IMR-90 (cell line): ENCODE data around the gene ZNF436. TPM values are rescaled to one million over a fixed set of nuclear protein-coding genes. Genes with fewer than 3 reads are reported as not detected.

Source experiments
- ATAC-seq: fragments of 200-7000 bp; cut with Tn5 transposase; 2 replicates; pipeline ENCODE4 v1.9.1; 2020; ENCODE audit warnings: low read depth, mild to moderate bottlenecking, moderate library complexity
- BruUV-seq: library from RNA; stranded (reverse); fragments of 400-500 nt; replicated peaks from 2 replicates; lab custom pipeline; 2021; lab: Mats Ljungman, UMichigan
- CTCF ChIA-PET: fragments of 300-600 bp; formaldehyde crosslinking; extraction: SDS; loops from one replicate; lab custom pipeline; 2021; ENCODE audit warnings: antibody characterized with exemption; lab: Yijun Ruan, JAX
- POLR2A ChIA-PET: fragments of 300-600 bp; sonication (Branson Sonifier 250); formaldehyde crosslinking; loops from one replicate; lab custom pipeline; 2022; ENCODE audit warnings: antibody characterized with exemption; ENCODE audit not compliant: unreplicated experiment; lab: Charles Lee
- DNase-seq: peaks from one replicate; pipeline ENCODE4 v3.0.0; 2013
- H2AFZ ChIP-seq: replicated peaks from 2 replicates; pipeline ENCODE3; 2013; ENCODE audit warnings: low read length, mild to moderate bottlenecking; ENCODE audit not compliant: poor library complexity
- H2AK5ac ChIP-seq: 2 replicates; pipeline ENCODE4 v1.6.1; 2013; ENCODE audit warnings: low read depth, low read length, inconsistent platforms
- H2AK9ac ChIP-seq: replicated peaks from 2 replicates; pipeline ENCODE3; 2013; ENCODE audit warnings: mild to moderate bottlenecking, low read depth, low read length, moderate library complexity; ENCODE audit not compliant: poor library complexity
- H2BK120ac ChIP-seq: 2 replicates; pipeline ENCODE4 v1.6.1; 2013; ENCODE audit warnings: low read depth, low read length, inconsistent platforms
- H2BK15ac ChIP-seq: 3 replicates; pipeline ENCODE4 v1.6.1; 2013; ENCODE audit warnings: low read depth, low read length, inconsistent platforms
- H2BK20ac ChIP-seq: 2 replicates; pipeline ENCODE4 v1.6.1; 2013; ENCODE audit warnings: low read depth, mild to moderate bottlenecking, inconsistent platforms, low read length, moderate library complexity
- H2BK5ac ChIP-seq: 2 replicates; pipeline ENCODE4 v1.6.1; 2013; ENCODE audit warnings: mild to moderate bottlenecking, low read depth, low read length, inconsistent platforms; ENCODE audit not compliant: poor library complexity, severe bottlenecking
- H3K14ac ChIP-seq: replicated peaks from 2 replicates; pipeline ENCODE4 v1.6.1; 2013; ENCODE audit warnings: low read depth, low read length, inconsistent platforms
- H3K18ac ChIP-seq: 2 replicates; pipeline ENCODE4 v1.6.1; 2013; ENCODE audit warnings: low read depth, low read length, control low read depth
- H3K23ac ChIP-seq: 2 replicates; pipeline ENCODE4 v1.6.1; 2013; ENCODE audit warnings: low read depth, low read length, inconsistent platforms
- H3K27ac ChIP-seq: 2 replicates; pipeline ENCODE4 v1.5.1; 2013; ENCODE audit warnings: mild to moderate bottlenecking, control low read depth, low read length; ENCODE audit not compliant: insufficient read depth
- H3K27me3 ChIP-seq: 2 replicates; pipeline ENCODE4 v1.6.1; 2013; ENCODE audit warnings: low read length; ENCODE audit not compliant: control insufficient read depth, insufficient read depth
- H3K36me3 ChIP-seq: 2 replicates; pipeline ENCODE4 v1.6.1; 2013; ENCODE audit warnings: low read length, mixed read lengths; ENCODE audit not compliant: control insufficient read depth, insufficient read depth
- H3K4ac ChIP-seq: 2 replicates; pipeline ENCODE4 v1.6.1; 2013; ENCODE audit warnings: low read depth, low read length, inconsistent platforms
- H3K4me1 ChIP-seq: 2 replicates; pipeline ENCODE4 v1.6.1; 2013; ENCODE audit warnings: low read length, mixed read lengths; ENCODE audit not compliant: control insufficient read depth, insufficient read depth
- H3K4me2 ChIP-seq: 2 replicates; pipeline ENCODE4 v1.6.1; 2013; ENCODE audit warnings: low read depth, mild to moderate bottlenecking, control low read depth, low read length, moderate library complexity
- H3K4me3 ChIP-seq: 2 replicates; pipeline ENCODE4 v1.5.1; 2013; ENCODE audit warnings: low read depth, mild to moderate bottlenecking, control low read depth, low read length, moderate library complexity; ENCODE audit not compliant: insufficient read depth
- H3K56ac ChIP-seq: 2 replicates; pipeline ENCODE4 v1.6.1; 2013; ENCODE audit warnings: low read length, inconsistent platforms; ENCODE audit not compliant: insufficient read depth; ENCODE audit errors: extremely low read depth
- H3K79me1 ChIP-seq, 2 experiments: 2 replicates each; pipeline ENCODE4 v1.6.1; 2013; ENCODE audit warnings: low read length in 2 of 2, inconsistent platforms in 1 of 2, low read depth in 1 of 2
- H3K9ac ChIP-seq: 2 replicates; pipeline ENCODE4 v1.6.1; 2013; ENCODE audit warnings: low read depth, low read length, control low read depth
- H3K9me1 ChIP-seq: 2 replicates; pipeline ENCODE4 v1.6.1; 2013; ENCODE audit warnings: low read length, inconsistent platforms; ENCODE audit not compliant: insufficient read depth
- H3K9me3 ChIP-seq: 2 replicates; pipeline ENCODE4 v1.6.1; 2013; ENCODE audit warnings: low read length; ENCODE audit not compliant: control insufficient read depth, insufficient read depth
- H4K20me1 ChIP-seq: 2 replicates; pipeline ENCODE4 v1.6.1; 2013; ENCODE audit warnings: low read length, inconsistent platforms; ENCODE audit not compliant: insufficient read depth
- H4K5ac ChIP-seq: 2 replicates; pipeline ENCODE4 v1.6.1; 2013; ENCODE audit warnings: mild to moderate bottlenecking, low read depth, low read length, control low read depth
- H4K8ac ChIP-seq, 2 experiments: 2 replicates each; pipeline ENCODE4 v1.6.1; 2013; ENCODE audit warnings: low read depth in 2 of 2, low read length in 2 of 2, control low read depth in 1 of 2, inconsistent platforms in 1 of 2
- H4K91ac ChIP-seq: 2 replicates; pipeline ENCODE4 v1.6.1; 2013; ENCODE audit warnings: low read depth, low read length, inconsistent platforms; ENCODE audit not compliant: insufficient read depth
- BHLHE40 ChIP-seq: fragments of 150-350 bp; IDR thresholded peaks from 2 replicates; pipeline ENCODE4 v1.6.1; 2016; ENCODE audit warnings: mild to moderate bottlenecking, low read depth, low read length
- CHD1 ChIP-seq: IDR thresholded peaks from 2 replicates; pipeline ENCODE4 v1.6.1; 2012; ENCODE audit warnings: low read depth, low read length, improper control_type of control experiment
- CTCF ChIP-seq: conservative IDR thresholded peaks from 2 replicates; pipeline ENCODE4 v1.5.1; 2012; ENCODE audit warnings: mild to moderate bottlenecking, low read depth, low read length, improper control_type of control experiment
- ELK1 ChIP-seq: fragments of 150-350 bp; IDR thresholded peaks from 2 replicates; pipeline ENCODE4 v1.6.1; 2016; ENCODE audit warnings: low read depth, mild to moderate bottlenecking, low read length, moderate library complexity, borderline replicate concordance
- FOS ChIP-seq: fragments of 150-350 bp; IDR thresholded peaks from 2 replicates; pipeline ENCODE4 v1.6.1; 2016; ENCODE audit warnings: low read depth, low read length
- MAFK ChIP-seq: IDR thresholded peaks from 2 replicates; pipeline ENCODE4 v1.6.1; 2012; ENCODE audit warnings: low read depth, low read length, improper control_type of control experiment
- MAZ ChIP-seq: IDR thresholded peaks from 2 replicates; pipeline ENCODE4 v1.6.1; 2012; ENCODE audit warnings: low read depth, mild to moderate bottlenecking, low read length, improper control_type of control experiment, moderate library complexity, borderline replicate concordance
- MXI1 ChIP-seq: IDR thresholded peaks from 2 replicates; pipeline ENCODE4 v1.6.1; 2012; ENCODE audit warnings: low read depth, mild to moderate bottlenecking, low read length, moderate library complexity, borderline replicate concordance
- NFE2L2 ChIP-seq: fragments of 150-350 bp; IDR thresholded peaks from 2 replicates; pipeline ENCODE4 v1.6.1; 2016; ENCODE audit warnings: low read depth, mild to moderate bottlenecking, low read length
- POLR2A ChIP-seq: IDR thresholded peaks from 2 replicates; pipeline ENCODE4 v1.6.1; 2012; ENCODE audit warnings: mild to moderate bottlenecking, low read depth, low read length
- RAD21 ChIP-seq: IDR thresholded peaks from 2 replicates; pipeline ENCODE4 v1.6.1; 2012; ENCODE audit warnings: low read length, improper control_type of control experiment
- RCOR1 ChIP-seq: IDR thresholded peaks from 2 replicates; pipeline ENCODE4 v1.6.1; 2012; ENCODE audit warnings: mild to moderate bottlenecking, low read length, improper control_type of control experiment; ENCODE audit not compliant: insufficient replicate concordance
- RFX5 ChIP-seq: IDR thresholded peaks from 2 replicates; pipeline ENCODE4 v1.8.0; 2012; ENCODE audit warnings: low read depth, mild to moderate bottlenecking, low read length, moderate library complexity
- SMC3 ChIP-seq: fragments of 150-350 bp; IDR thresholded peaks from 2 replicates; pipeline ENCODE4 v1.6.1; 2016; ENCODE audit warnings: low read depth, mild to moderate bottlenecking, antibody characterized with exemption, low read length, moderate library complexity
- USF2 ChIP-seq: fragments of 150-350 bp; IDR thresholded peaks from 2 replicates; pipeline ENCODE4 v1.6.1; 2017; ENCODE audit warnings: mild to moderate bottlenecking, antibody characterized with exemption, low read length, low read depth
- WGBS, 2 experiments: methylation state at CpG; one replicate each; pipeline versions ENCODE4 v1.1.5 to v1.1.7; 2013; ENCODE audit warnings: missing lambda C conversion rate in 2 of 2; ENCODE audit not compliant: insufficient read length in 1 of 2; ENCODE audit errors: extremely low coverage in 2 of 2; 5-methylcytosine and 5-hydroxymethylcytosine counted together
- dilution Hi-C: fragments of 300-500 bp; cut with HindIII; formaldehyde crosslinking; loops from one replicate; pipeline ENCODE4 v1.14.3; 2018; ENCODE audit warnings: low sequenced_read_pairs; ENCODE audit not compliant: unreplicated experiment
- in situ Hi-C: fragments of 300-500 bp; cut with MboI; formaldehyde crosslinking; loops from 3 replicates; pipeline ENCODE4 v1.14.3; 2019; ENCODE audit warnings: low sequenced_read_pairs, inconsistent platforms, mixed read lengths
- intact Hi-C: fragments of 100-400 bp; cut with micrococcal nuclease; formaldehyde crosslinking; loops from 2 replicates; pipeline ENCODE4 v1.10.0; 2022
- polyA plus RNA-seq, 3 experiments: library from polyadenylated mRNA; depleted of rRNA; stranded (reverse); fragments of >200 nt; gene quantifications; 2 replicates each; pipeline ENCODE4 v1.2.3, GENCODE V29; 2012; ENCODE audit warnings: low replicate concordance in 1 of 3
- total RNA-seq: library from RNA; depleted of rRNA; stranded (reverse); fragments of >200 nt; gene quantifications from 2 replicates; pipeline ENCODE4 v1.2.3, GENCODE V29; 2012

Gene ZNF436
- total and polyA plus RNA-seq, 2 of the 4 experiments (the other 2 are of a cell fraction), result 5.3 to 14.3 TPM

GRCh38 chr1:23392125-23392855, 22.7 kb upstream of the ZNF436 start:
- in situ Hi-C loops, result no loop called here
- dilution Hi-C loops, result no loop called here
- intact Hi-C loops, result no loop called here
- peak overlapping the region; percentile 20 for H3K4ac ChIP-seq
- peak overlapping the region; percentile 39; the same call in 1 of the 2 replicates for H2BK20ac ChIP-seq
- no peak for ATAC-seq
- H4K91ac ChIP-seq, result no peak overlapping the region
- no peak overlapping the region for H3K18ac ChIP-seq
- H3K4me3 ChIP-seq, result no peak overlapping the region
- POLR2A ChIA-PET, result no interaction called here
- H2BK120ac ChIP-seq, result no peak overlapping the region
- peaks cover 27% of the 10 kb centered on the region for H3K9me1 ChIP-seq
- CTCF ChIA-PET, result interaction anchor here (2.8 kb wide), 1 partner anchor 11 kb away, joined by 16 read pairs; no protein-coding TSS in a partner anchor
- peak overlapping the region; percentile 31; the same call in 1 of the 2 replicates for H3K23ac ChIP-seq
- peak overlapping the region; percentile 55 for H3K14ac ChIP-seq
- DNase-seq, result no peak
- H4K8ac ChIP-seq, result no peak overlapping the region
- H3K4me1 ChIP-seq, result peaks cover 17% of the 10 kb centered on the region
- 67 to 100% methylated on average over 1 of the region's 2 CpGs for WGBS, 2 experiments
- H2AFZ ChIP-seq, result no peak overlapping the region
- H2BK15ac ChIP-seq, result 0 out of 3 replicates have a peak overlapping the region, but pooled peaks have one; percentile 7
- BruUV-seq, result no TSS peak
- peak overlapping the region; percentile 94 for H2BK5ac ChIP-seq
- no peak overlapping the region for H3K56ac ChIP-seq
- 0 out of 2 replicates have a peak, but pooled peaks cover 7% of the 10 kb centered on the region for H4K20me1 ChIP-seq
- H3K79me1 ChIP-seq, result peaks cover 0 to 15% of the 10 kb centered on the region in 2 experiments; a peak in 2 of 4 replicates
- no peak overlapping the region for H4K5ac ChIP-seq
- H3K9me3 ChIP-seq, result no peaks in the 10 kb centered on the region
- H3K27me3 ChIP-seq, result no peaks in the 10 kb centered on the region
- peak overlapping the region; percentile 98 for H2AK5ac ChIP-seq
- no peak overlapping the region for H3K4me2 ChIP-seq
- no peak overlapping the region for H3K27ac ChIP-seq
- H3K36me3 ChIP-seq, result no peaks in the 10 kb centered on the region
- H3K9ac ChIP-seq, result no peak overlapping the region
- H2AK9ac ChIP-seq, result peak overlapping the region; percentile 26
- TF ChIP-seq POLR2A, result no peak
- no peak for TF ChIP-seq BHLHE40
- TF ChIP-seq MAZ, result no peak
- TF ChIP-seq RFX5, result no peak
- no peak for TF ChIP-seq NFE2L2
- no peak for TF ChIP-seq USF2
- TF ChIP-seq CHD1, result no peak
- no peak for TF ChIP-seq FOS
- no peak for TF ChIP-seq RAD21
- no peak for TF ChIP-seq RCOR1
- no peak for TF ChIP-seq CTCF
- no peak for TF ChIP-seq SMC3
- no peak for TF ChIP-seq ELK1
- no peak for TF ChIP-seq MXI1
- no peak for TF ChIP-seq MAFK
